DOHH2 (cell line): ENCODE data around the gene FGFBP1.

Experiments used
- H3F3A ChIP-seq: fragments of 200-600 bp; sonication (generic), shearing (Covaris generic); 2 replicates; pipeline ENCODE4 v1.6.0; 2016; ENCODE audit warnings: antibody characterized with exemption, mild to moderate bottlenecking; ENCODE audit not compliant: control insufficient read depth, insufficient read depth
- H3K27ac ChIP-seq: fragments of 200-600 bp; sonication (generic); 2 replicates; pipeline ENCODE4 v1.5.1; 2014; ENCODE audit warnings: low read depth, mild to moderate bottlenecking, low read length, moderate library complexity
- H3K27me3 ChIP-seq: fragments of 200-600 bp; sonication (generic); 2 replicates; pipeline ENCODE4 v1.6.1; 2014; ENCODE audit warnings: mild to moderate bottlenecking, low read length, mixed read lengths; ENCODE audit not compliant: control insufficient read depth
- H3K36me3 ChIP-seq: fragments of 200-600 bp; sonication (generic); 2 replicates; pipeline ENCODE4 v1.6.1; 2014; ENCODE audit warnings: mild to moderate bottlenecking, low read length, moderate library complexity, mixed read lengths; ENCODE audit not compliant: control insufficient read depth
- H3K4me1 ChIP-seq: fragments of 200-600 bp; sonication (generic); 2 replicates; pipeline ENCODE4 v1.6.1; 2014; ENCODE audit warnings: mild to moderate bottlenecking, low read length, mixed read lengths; ENCODE audit not compliant: control insufficient read depth
- H3K4me2 ChIP-seq: fragments of 200-600 bp; sonication (generic); 2 replicates; pipeline ENCODE4 v1.6.0; 2014; ENCODE audit warnings: mild to moderate bottlenecking, low read length, moderate library complexity
- H3K4me3 ChIP-seq: fragments of 200-600 bp; sonication (generic); 2 replicates; pipeline ENCODE4 v1.5.1; 2014; ENCODE audit warnings: mild to moderate bottlenecking, low read length, mixed read lengths
- H3K79me2 ChIP-seq: fragments of 200-600 bp; sonication (generic); 2 replicates; pipeline ENCODE4 v1.6.1; 2014; ENCODE audit warnings: mild to moderate bottlenecking, low read length, mixed read lengths; ENCODE audit not compliant: control insufficient read depth
- H3K9me2 ChIP-seq: fragments of 200-600 bp; sonication (generic); replicated peaks from 2 replicates; pipeline ENCODE4 v1.6.1; 2014; ENCODE audit warnings: mild to moderate bottlenecking, low read length, mixed read lengths; ENCODE audit not compliant: control insufficient read depth
- H3K9me3 ChIP-seq: fragments of 200-600 bp; sonication (generic); 2 replicates; pipeline ENCODE4 v1.6.1; 2014; ENCODE audit warnings: antibody characterized with exemption, low read length, mixed read lengths; ENCODE audit not compliant: control insufficient read depth, insufficient read depth
- H4K20me1 ChIP-seq: fragments of 200-600 bp; sonication (generic); 2 replicates; pipeline ENCODE4 v1.6.0; 2014; ENCODE audit warnings: low read depth, mild to moderate bottlenecking, antibody characterized with exemption, low read length, moderate library complexity; ENCODE audit not compliant: control insufficient read depth, insufficient read depth
- CTCF ChIP-seq: fragments of 200-600 bp; sonication (generic); IDR thresholded peaks from one replicate; pipeline ENCODE4 v1.5.1; 2014; ENCODE audit warnings: antibody characterized with exemption, mild to moderate bottlenecking, low read depth, low read length; ENCODE audit not compliant: poor library complexity, severe bottlenecking
- EZH2phosphoT487 ChIP-seq: fragments of 200-600 bp; sonication (generic); IDR thresholded peaks from 2 replicates; pipeline ENCODE4 v1.6.1; 2017; ENCODE audit warnings: borderline replicate concordance, mild to moderate bottlenecking, antibody characterized with exemption, low read length, moderate library complexity, mixed read lengths

Gene FGFBP1

GRCh38 chr4:15935504-15936402 lies 2.8 kb downstream of the FGFBP1 start:
- no peak for TF ChIP-seq EZH2phosphoT487
- no peak for TF ChIP-seq CTCF
- Histone ChIP-seq H3K9me2 (no peaks in the 10 kb centered on the region), H3K79me2 (no peaks in the 10 kb centered on the region), H4K20me1 (no peaks in the 10 kb centered on the region), H3K4me2 (no peak overlapping the region), H3K9me3 (no peaks in the 10 kb centered on the region), H3K36me3 (no peaks in the 10 kb centered on the region), H3K4me3 (no peak overlapping the region), H3K27ac (no peak overlapping the region), H3F3A (no peaks in the 10 kb centered on the region), H3K4me1 (peaks cover 9% of the 10 kb centered on the region), H3K27me3 (peaks cover 14% of the 10 kb centered on the region)

GRCh38 chr4:15934259-15934658 lies 4.3 kb downstream of the FGFBP1 start:
- Histone ChIP-seq H3K36me3 (no peaks in the 10 kb centered on the region), H3K9me3 (no peaks in the 10 kb centered on the region), H3K27ac (no peak overlapping the region), H3K79me2 (no peaks in the 10 kb centered on the region), H3K27me3 (peaks cover 22% of the 10 kb centered on the region), H3F3A (no peaks in the 10 kb centered on the region), H3K9me2 (no peaks in the 10 kb centered on the region), H3K4me2 (no peak overlapping the region), H3K4me3 (no peak overlapping the region), H3K4me1 (peaks cover 15% of the 10 kb centered on the region), H4K20me1 (no peaks in the 10 kb centered on the region)
- TF ChIP-seq EZH2phosphoT487 (no peak), CTCF (no peak)

DNA sequence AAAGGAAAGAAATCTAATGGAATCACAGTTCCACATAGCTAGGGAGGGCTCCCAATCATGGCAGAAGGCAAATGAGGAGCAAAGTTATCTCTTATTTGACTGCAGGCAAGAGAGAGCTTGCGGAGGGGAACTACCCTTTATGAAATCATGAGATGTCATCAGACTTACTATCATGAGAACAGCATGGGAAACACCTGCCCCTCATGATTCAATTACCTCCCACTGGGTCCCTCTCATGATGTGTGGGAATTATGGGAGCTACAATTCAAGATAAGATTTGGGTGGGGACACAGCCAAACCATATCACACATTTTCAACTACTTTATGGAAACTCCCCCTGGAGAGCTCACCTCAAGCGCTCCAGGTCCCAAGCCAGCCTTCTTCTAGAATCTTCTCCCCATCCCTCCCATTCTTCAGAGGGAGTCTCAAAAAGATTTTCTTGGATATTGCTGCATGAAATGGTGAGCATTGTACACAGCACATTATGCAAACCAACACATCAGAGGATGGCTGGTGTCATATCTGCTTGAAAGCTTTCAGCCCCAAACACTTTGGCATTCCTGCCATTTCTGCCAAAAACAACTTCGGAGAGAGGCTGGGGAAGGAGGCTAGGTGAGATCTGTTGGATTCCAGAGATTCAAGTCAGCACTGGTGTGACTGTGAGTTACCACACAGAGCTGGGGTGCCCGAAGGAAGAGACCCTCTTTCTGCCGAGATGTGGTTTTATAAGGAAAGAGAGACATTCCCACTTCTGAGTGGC lies 6.9 kb downstream of the FGFBP1 start:
- Histone ChIP-seq H3F3A (no peaks in the 10 kb centered on the region), H3K9me3 (no peaks in the 10 kb centered on the region), H3K27ac (no peak overlapping the region), H4K20me1 (no peaks in the 10 kb centered on the region), H3K79me2 (no peaks in the 10 kb centered on the region), H3K4me3 (no peak overlapping the region), H3K9me2 (no peaks in the 10 kb centered on the region), H3K4me1 (peaks cover 15% of the 10 kb centered on the region), H3K27me3 (peaks cover 18% of the 10 kb centered on the region), H3K36me3 (no peaks in the 10 kb centered on the region), H3K4me2 (no peak overlapping the region)
- no peak for TF ChIP-seq EZH2phosphoT487
- TF ChIP-seq CTCF: no peak
